SH-SY5Y (cell line): ENCODE data around the gene SPATA2.

Source experiments
- GATA2 ChIP-seq: IDR thresholded peaks from 2 replicates; pipeline ENCODE4 v1.6.1; 2011; ENCODE audit warnings: mild to moderate bottlenecking, low read depth, low read length
- GATA3 ChIP-seq: IDR thresholded peaks from 2 replicates; pipeline ENCODE4 v1.6.1; 2011; ENCODE audit warnings: low read depth, mild to moderate bottlenecking, low read length, moderate library complexity

- TF ChIP-seq GATA2: no peak
- TF ChIP-seq GATA3: no peak
These were observed 26.1 kb upstream of the SPATA2 start for GRCh38 chr20:49941456-49941855.
